ENCODE data around the gene CRK. TPM values are rescaled to one million over a fixed set of nuclear protein-coding genes. Genes with fewer than 3 reads are reported as not detected.

CRK gene
- total and polyA plus RNA-seq, 2 of the 4 experiments (the other 2 are of a cell fraction) = 57.6 to 100 TPM

GRCh38 chr17:1371893-1372590 lies 84.0 kb downstream of the CRK start:
- Histone ChIP-seq H3K4ac (ENCODE audit: low read depth, low read length) (no peak overlapping the region), H2AK9ac (replicated peaks; ENCODE audit: low read depth, low read length, poor library complexity) (no peak overlapping the region), H3K56ac (ENCODE audit: extremely low read depth, insufficient read depth, low read length) (no peak overlapping the region), H3K14ac (replicated peaks; ENCODE audit: low read depth, low read length) (no peak overlapping the region), H2AFZ (replicated peaks; ENCODE audit: low read length, poor library complexity) (no peak overlapping the region), H3K9me3 (ENCODE audit: control insufficient read depth, insufficient read depth, low read length) (no peaks in the 10 kb centered on the region), H3K23ac (ENCODE audit: low read depth, low read length) (no peak overlapping the region), H3K27ac (ENCODE audit: insufficient read depth, low read length) (no peak overlapping the region), H3K27me3 (ENCODE audit: control insufficient read depth, insufficient read depth, low read length) (no peaks in the 10 kb centered on the region), H2BK15ac (ENCODE audit: low read depth, low read length) (no peak overlapping the region), H3K9ac (ENCODE audit: low read depth, low read length) (no peak overlapping the region), H3K18ac (ENCODE audit: low read depth, low read length) (no peak overlapping the region), H2BK120ac (ENCODE audit: low read depth, low read length) (no peak overlapping the region), H3K79me1 (ENCODE audit: low read depth in 1 of 2, low read length in 2 of 2) (peaks cover 0 to 64% of the 10 kb centered on the region in 2 experiments; a peak in 2 of 4 replicates), H3K36me3 (ENCODE audit: control insufficient read depth, insufficient read depth, low read length) (peaks cover 13% of the 10 kb centered on the region), H4K91ac (ENCODE audit: insufficient read depth, low read depth, low read length) (no peak overlapping the region), H2BK5ac (ENCODE audit: low read depth, low read length, poor library complexity, severe bottlenecking) (no peak overlapping the region), H2AK5ac (ENCODE audit: low read depth, low read length) (no peak overlapping the region), H3K4me2 (ENCODE audit: low read depth, low read length) (no peak overlapping the region), H4K8ac (ENCODE audit: low read depth in 2 of 2, low read length in 2 of 2) (no peak overlapping the region), H3K4me1 (ENCODE audit: control insufficient read depth, insufficient read depth, low read length) (peaks cover 22% of the 10 kb centered on the region), H3K9me1 (ENCODE audit: insufficient read depth, low read length) (peaks cover 29% of the 10 kb centered on the region), H4K20me1 (ENCODE audit: insufficient read depth, low read length) (peaks cover 100% of the 10 kb centered on the region), H3K4me3 (ENCODE audit: insufficient read depth, low read depth, low read length) (no peak overlapping the region), H4K5ac (ENCODE audit: low read depth, low read length) (no peak overlapping the region), H2BK20ac (ENCODE audit: low read depth, low read length) (no peak overlapping the region)
- ATAC-seq (ENCODE audit: low read depth) = no peak
- intact Hi-C loops (cut with micrococcal nuclease) = no loop called here
- TF ChIP-seq USF2 (IDR thresholded peaks at IDR 0.05; ENCODE audit: low read depth, low read length) (no peak), CEBPB (IDR thresholded peaks at IDR 0.05; ENCODE audit: low read depth, low read length) (no peak)
- no TSS peak for BruUV-seq (replicated peaks)
- POLR2A ChIA-PET (ENCODE audit: unreplicated experiment) = interaction anchor here (0.6 kb wide), 1 partner anchor 90 kb away, joined by 3 read pairs; no protein-coding TSS in a partner anchor
- in situ Hi-C loops (cut with MboI; ENCODE audit: low sequenced_read_pairs) = no loop called here
- 93% methylated on average over 3 of the region's 17 CpGs; no CpG with 5 or more reads in 1 of the 2 experiments for WGBS, 2 experiments (ENCODE audit: extremely low coverage in 2 of 2, insufficient read length in 1 of 2)
- DNase-seq = no peak
- CTCF ChIA-PET = interaction anchor here (0.5 to 0.6 kb wide), 2 partner anchors 11 to 57 kb away, joined by 3 read pairs; no protein-coding TSS in a partner anchor
- dilution Hi-C loops (cut with HindIII; ENCODE audit: low sequenced_read_pairs, unreplicated experiment) = no loop called here

Other genes with a start within 250 kb of the CRK start
- not detected in 2 replicates for gene BHLHA9, start 185.8 kb downstream of the CRK start, total RNA-seq (2012; rRNA removed)
- gene BHLHA9, start 185.8 kb downstream of the CRK start, polyA plus RNA-seq (2012; rRNA removed) = not detected in 2 replicates
- gene TRARG1, start 176.6 kb downstream of the CRK start, total RNA-seq (2012; rRNA removed) = not detected in 2 replicates
- gene TRARG1, start 176.6 kb downstream of the CRK start, polyA plus RNA-seq (2012; rRNA removed) = not detected in 2 replicates
- 358 and 964 TPM in 2 replicates for gene YWHAE, start 56.0 kb downstream of the CRK start, total RNA-seq (2012; rRNA removed)
- 774 and 817 TPM in 2 replicates for gene YWHAE, start 56.0 kb downstream of the CRK start, polyA plus RNA-seq (2012; rRNA removed)
- 174 and 196 TPM in 2 replicates for gene MYO1C, start 36.5 kb upstream of the CRK start, total RNA-seq (2012; rRNA removed)
- 162 and 188 TPM in 2 replicates for gene MYO1C, start 36.5 kb upstream of the CRK start, polyA plus RNA-seq (2012; rRNA removed)
- 16.4 and 17.4 TPM in 2 replicates for gene INPP5K, start 60.4 kb upstream of the CRK start, total RNA-seq (2012; rRNA removed)
- 14.2 and 14.9 TPM in 2 replicates for gene INPP5K, start 60.4 kb upstream of the CRK start, polyA plus RNA-seq (2012; rRNA removed)
- gene PITPNA, start 106.6 kb upstream of the CRK start, total RNA-seq (2012; rRNA removed) = 19.2 and 25.8 TPM in 2 replicates
- 33.1 and 40.1 TPM in 2 replicates for gene PITPNA, start 106.6 kb upstream of the CRK start, polyA plus RNA-seq (2012; rRNA removed)
- 3.3 and 3.8 TPM in 2 replicates for gene SLC43A2, start 172.6 kb upstream of the CRK start, total RNA-seq (2012; rRNA removed)
- gene SLC43A2, start 172.6 kb upstream of the CRK start, polyA plus RNA-seq (2012; rRNA removed) = 9.0 and 10.3 TPM in 2 replicates
- gene SCARF1, start 189.5 kb upstream of the CRK start, total RNA-seq (2012; rRNA removed) = 0.18 and 0.28 TPM in 2 replicates
- gene SCARF1, start 189.5 kb upstream of the CRK start, polyA plus RNA-seq (2012; rRNA removed) = 0.34 and 0.43 TPM in 2 replicates
- gene RILP, start 193.6 kb upstream of the CRK start, total RNA-seq (2012; rRNA removed) = 3.9 TPM in 2 replicates
- 6.0 and 7.3 TPM in 2 replicates for gene RILP, start 193.6 kb upstream of the CRK start, polyA plus RNA-seq (2012; rRNA removed)
- 113 and 141 TPM in 2 replicates for gene PRPF8, start 228.6 kb upstream of the CRK start, total RNA-seq (2012; rRNA removed)
- 160 and 167 TPM in 2 replicates for gene PRPF8, start 228.6 kb upstream of the CRK start, polyA plus RNA-seq (2012; rRNA removed)